Fibroblast of peridontal ligament (primary cell): ENCODE data around the gene SNAP23.
"Not testable (repeated sequence)": the region's sequence is repeated elsewhere in the genome, so short reads cannot be mapped to it uniquely, and the experiment has no call there.

Source experiments
- DNase-seq: peaks from one replicate; pipeline ENCODE4 v3.0.0-alpha.2; 2010; ENCODE audit errors: extremely low read depth

The SNAP23 gene

DNA sequence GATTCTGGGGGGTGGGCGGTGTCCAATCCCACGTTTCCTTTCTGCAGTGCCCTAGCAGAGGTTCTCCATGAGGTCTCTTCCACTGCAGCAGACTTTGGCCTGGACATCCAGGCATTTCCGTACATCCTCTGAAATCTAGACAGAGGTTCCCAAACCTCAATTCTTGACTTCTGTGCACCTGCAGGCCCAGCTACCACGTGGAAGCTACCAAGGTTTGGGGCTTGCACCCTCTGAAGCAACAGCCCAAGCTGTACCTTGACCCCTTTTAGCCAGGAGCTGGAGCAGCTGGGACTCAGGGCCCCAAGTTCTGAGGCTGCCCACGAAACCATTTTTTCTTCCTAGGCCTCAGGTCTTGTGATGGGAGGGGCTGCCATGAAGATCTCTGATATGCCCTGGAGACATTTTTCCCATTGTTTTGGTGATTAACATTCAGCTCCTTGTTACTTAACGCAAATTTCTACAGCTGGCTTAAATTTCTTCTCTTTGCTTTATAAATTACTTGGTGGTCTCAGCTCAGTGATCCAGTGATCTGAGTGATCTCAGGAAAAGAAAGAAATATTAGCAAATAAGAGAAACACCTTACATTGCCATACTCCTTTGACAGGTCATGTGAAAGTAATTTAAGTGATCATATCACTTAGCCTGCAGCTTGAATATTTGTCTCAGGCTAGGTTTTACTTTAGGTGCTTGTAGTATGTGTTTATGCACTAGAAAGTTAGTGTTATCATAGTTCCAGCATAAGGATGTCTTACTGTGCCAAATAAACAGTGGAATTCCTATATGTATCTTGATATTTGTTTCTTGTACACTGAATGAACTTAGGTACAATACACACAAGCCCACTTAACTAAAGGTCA, 3.0 kb downstream of the SNAP23 start:
- DNase-seq = no peak

DNA sequence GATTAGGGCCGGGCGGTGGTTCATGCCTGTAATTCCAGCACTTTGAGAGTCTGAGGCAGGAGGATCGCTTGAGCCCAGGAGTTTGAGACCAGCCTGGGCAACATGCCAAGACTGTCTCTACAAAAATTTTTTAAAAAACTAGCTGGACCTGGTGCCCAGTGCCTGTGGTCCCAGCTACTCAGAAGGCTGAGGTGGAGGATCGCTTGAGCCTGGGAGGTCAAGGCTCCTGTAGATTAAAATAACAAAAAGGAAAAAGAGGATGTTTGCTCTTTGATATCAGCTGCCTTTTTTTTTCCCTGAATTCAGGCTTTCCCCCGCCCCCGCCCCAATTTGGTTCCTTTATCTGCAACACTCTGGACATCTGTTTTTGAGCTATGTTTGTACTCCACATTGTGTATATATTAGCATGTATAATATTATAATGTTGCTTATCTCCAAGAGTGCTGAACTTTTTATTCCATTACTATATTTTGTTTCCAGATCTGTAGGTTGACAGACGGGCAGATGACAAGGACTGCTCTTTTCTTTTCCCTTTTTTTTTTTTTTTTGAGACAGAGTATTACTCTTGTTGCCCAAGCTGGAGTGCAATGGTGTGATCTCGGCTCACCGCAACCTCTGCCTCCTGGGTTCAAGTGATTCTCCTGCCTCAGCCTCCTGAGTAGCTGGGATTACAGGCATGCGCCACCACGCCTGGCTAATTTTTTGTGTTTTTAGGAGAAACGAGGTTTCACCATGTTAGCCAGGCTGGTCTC, 4.6 kb downstream of the SNAP23 start:
- no peak for DNase-seq

DNA sequence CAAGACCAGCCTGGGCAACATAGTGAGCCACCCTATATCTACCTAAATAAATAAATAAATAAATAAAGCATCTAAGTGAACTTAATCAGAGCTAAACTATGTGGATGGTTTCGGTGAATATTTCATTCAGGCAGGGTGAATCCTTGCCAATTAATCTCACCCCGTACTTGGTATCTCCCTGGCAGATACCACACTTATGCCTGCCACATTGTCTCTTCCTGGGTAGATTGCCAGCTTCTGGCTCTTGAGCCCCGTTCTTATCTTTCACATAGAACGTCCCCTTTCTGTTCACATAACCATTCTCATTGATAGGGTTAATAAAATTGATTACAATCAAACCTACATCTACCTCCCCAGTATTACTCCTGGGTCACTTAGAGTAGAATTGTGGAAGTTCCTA, 7.0 kb downstream of the SNAP23 start:
- no peak for DNase-seq

GRCh38 chr15:42503825-42504224, 8.4 kb downstream of the SNAP23 start:
- DNase-seq = no peak

DNA sequence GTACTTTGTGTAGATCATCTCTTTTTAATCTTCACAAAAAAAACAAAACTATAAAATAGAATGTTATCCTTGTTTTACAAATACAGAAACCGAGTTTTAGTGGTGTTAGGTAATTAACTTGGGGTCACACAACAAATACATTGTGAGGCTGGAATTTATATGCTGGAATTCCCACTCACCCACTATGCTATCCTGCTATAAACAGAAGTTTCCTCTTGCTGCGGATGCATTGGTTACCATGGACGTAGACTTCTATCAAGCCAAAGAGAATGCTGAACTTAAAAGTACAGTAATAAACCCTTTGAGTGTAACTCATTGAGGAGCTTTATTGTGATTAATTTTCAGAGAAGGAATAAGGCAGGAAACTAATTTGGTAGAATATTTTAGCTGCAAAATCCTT, 9.2 kb downstream of the SNAP23 start:
- peak; percentile 12 for DNase-seq

- peak; percentile 30 for DNase-seq
These were observed 12.1 kb downstream of the SNAP23 start for GRCh38 chr15:42507514-42507913.

GRCh38 chr15:42508263-42508690, 12.8 kb downstream of the SNAP23 start:
- DNase-seq = peak; percentile 50

GRCh38 chr15:42510258-42511006, 15.0 kb downstream of the SNAP23 start:
- DNase-seq = no peak

DNA sequence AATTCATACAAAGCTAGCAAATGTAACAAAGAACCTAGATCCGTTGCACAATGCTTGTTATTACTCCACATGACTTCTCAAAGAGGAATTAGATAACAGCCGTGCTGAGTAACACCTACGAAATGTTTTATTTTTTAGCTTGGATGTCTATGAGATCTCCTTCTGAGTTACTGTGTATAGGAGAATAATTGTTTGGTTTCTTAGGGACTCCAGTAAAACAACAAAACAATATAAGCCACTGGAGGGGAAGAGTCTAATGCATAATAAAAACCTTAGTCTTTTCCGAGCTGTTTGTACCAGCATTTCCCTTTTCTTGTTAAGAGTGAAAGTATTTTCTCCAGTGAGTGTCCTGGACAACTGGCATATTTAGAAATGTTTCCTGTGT, 15.6 kb downstream of the SNAP23 start:
- DNase-seq = peak; percentile 71

DNA sequence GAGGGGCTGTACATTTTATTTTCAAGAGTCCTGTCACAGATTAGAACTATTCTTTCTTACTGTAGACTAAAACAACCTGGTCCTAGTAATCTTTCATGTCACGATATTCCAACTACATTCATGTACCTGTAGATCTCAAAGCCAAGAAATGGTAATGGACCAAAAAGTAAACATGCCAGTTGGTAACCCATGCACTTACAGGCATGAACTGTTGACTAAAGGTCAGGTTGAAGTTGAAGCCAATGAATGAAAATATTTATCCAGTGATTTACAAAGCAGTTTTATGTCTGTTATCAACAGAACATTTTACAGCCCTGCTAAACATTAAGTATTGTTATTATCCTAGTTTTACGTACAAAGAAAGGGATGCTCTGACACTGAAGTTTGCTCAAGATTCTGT, 27.9 kb downstream of the SNAP23 start:
- no peak for DNase-seq

GRCh38 chr15:42528970-42529369, 33.5 kb downstream of the SNAP23 start:
- peak; percentile 23 for DNase-seq

DNA sequence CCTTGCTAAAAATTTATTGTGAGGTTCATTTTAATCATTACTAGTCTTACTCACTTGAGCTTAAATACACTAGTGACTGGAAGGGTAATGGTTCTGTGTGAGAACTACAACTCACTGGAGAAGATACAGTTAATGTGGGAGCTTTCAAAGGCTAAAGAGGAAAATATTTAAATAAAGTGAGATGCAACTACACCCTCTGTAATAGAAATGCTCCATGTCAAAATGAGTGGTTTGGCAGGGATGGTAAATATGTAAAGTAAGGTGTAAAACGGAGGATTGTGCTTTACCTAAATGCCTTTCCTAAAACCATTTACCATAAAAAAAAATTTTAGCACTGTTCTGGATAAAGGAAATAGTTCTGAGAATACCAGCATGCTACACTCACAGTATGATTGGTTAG, 37.8 kb downstream of the SNAP23 start:
- no peak for DNase-seq

- DNase-seq = no peak
These were observed 49.6 kb downstream of the SNAP23 start for GRCh38 chr15:42544853-42545629.

GRCh38 chr15:42547918-42548248, 52.4 kb downstream of the SNAP23 start:
- DNase-seq = peak; percentile 55

DNA sequence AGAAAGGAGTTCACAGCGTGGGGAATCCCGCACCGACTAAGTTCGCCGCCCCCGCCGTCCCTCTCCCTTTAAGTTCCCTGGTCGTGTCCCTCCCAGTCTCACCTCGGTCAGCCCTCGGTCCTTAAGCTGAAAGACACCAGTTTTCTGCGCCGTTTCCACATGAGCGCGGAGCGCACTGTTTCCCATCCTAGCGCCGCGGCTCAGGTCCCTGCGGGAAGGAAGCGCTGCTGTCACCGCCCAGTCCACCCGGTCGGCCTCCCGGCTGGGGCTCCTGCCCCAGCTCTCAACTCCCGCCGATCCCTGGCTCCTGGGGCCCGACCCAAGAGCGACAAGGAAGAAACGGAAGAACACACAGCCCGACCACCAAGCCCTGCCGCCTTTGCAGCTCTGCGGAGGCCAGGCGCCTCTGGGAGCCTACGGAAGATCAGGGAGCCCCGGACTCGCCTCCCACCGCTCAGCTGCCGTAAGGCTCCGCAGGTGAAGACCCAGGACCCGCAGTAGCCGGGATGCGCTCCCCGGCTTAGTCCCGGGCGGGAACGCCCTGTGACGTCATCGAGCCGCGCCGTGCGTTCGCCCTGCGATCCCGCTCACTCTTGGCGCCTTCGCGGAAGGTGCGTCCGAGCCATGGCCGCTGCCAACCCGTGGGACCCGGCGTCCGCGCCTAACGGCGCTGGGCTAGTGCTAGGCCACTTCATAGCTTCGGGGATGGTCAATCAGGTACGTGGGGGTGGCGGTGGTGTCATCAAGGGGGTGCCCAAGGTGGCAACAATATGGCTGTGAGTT, 53.0 kb downstream of the SNAP23 start, which contains the start of the genes HAUS2 and LRRC57:
Gene HAUS2, plus strand, starts transcription at position 590 of the 783 bp plus-strand sequence. Its CDS starts 35 bp downstream, at position 625.
Gene LRRC57, minus strand, starts transcription at position 545 of the 783 bp plus-strand sequence. Its CDS starts 359 bp downstream, at position 186.
- DNase-seq = peak; percentile 75

- DNase-seq = peak; percentile 29
These were observed 53.6 kb downstream of the SNAP23 start for GRCh38 chr15:42549032-42549491.

DNA sequence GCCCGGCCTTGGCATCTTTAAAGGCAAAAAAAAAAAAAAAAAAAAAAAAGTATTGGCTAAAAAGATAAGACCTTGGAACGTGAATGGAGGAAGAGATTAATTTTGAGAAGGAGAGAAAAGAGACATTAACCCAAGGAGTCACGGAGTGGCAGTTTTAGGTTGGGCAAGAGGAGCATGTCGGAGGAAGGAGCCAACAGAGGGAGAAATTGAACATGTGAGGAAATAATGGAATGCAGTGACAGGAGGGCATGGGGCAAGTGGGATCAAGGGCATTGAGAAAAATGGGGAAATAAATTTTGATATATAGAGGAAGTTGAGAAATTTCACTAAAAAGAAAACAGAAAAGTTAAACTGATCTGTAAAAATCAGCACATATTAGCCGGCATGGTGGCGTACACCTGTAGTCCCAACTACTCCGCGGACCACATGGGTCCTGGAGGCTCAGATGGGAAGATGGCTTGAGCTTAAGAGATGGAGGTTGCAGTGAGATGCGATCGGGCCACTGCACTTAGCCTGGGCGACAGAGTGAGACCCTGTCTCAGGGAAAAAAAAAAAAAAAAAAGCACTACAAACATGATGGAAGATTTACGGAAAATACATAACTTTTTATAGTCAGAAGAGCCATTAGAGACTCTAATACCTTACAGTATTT, 54.4 kb downstream of the SNAP23 start:
- DNase-seq = no peak

DNA sequence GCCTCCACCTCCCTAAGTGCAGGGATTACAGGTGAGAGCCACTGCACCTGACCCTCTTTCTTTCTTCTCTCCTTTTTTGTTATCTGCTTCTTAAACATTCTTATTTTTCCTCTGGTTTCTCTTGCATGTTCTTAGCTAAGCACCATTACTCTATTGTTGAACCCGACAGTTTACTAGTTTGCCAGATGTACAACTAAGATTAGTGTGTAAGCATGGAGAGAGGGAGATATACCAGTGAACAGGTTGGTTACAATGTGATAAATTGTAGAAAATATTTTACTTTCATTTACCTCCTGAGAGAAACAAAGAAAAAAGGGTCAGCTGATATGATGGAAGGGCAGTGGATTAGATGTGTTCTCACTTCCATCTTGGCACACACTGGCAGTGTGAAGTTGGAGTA, 58.1 kb downstream of the SNAP23 start:
- no peak for DNase-seq

DNA sequence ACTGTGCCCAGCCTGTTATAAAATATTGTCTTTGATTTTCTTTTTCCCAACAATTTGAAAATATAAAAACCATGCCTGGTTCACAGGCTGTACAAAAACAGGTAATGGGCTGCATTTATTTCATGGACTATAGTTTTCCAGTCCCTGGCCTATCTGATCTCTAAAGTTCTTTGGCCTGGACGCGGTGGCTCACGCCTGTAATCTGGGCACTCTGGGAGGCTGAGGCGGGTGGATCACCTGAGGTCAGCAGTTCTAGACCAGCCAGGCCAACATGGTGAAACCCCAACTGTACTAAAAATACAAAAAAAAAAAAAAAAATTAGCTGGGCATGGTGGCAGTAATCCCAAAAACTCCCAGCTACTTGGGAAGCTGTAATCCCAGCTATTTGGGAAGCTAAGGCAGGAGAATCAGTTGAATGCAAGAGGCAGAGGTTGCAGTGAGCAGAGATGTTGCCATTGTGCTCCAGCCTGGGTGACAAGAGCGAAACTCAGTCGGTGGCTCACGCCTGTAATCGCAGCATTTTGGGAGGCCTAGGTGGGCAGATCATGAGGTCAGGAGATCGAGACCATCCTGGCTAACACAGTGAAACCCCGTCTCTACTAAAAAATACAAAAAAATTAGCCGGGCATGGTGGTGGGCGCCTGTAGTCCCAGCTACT, 61.2 kb downstream of the SNAP23 start:
- not testable (repeated sequence) for DNase-seq
